GM18861 (cell line): ENCODE data around the gene DNAJC25.
"Not testable (repeated sequence)": the region's sequence is repeated elsewhere in the genome, so short reads cannot be mapped to it uniquely, and the experiment has no call there.

Source experiments
- ATAC-seq: cut with Tn5 transposase; IDR thresholded peaks from one replicate; pipeline ENCODE4 v1.9.1; 2021; ENCODE audit not compliant: unreplicated experiment

Gene DNAJC25

GRCh38 chr9:111631214-111631971, at the start of gene DNAJC25:
TSS of gene DNAJC25 (plus strand) at chr9:111631334. CDS start at chr9:111631408, 74 bp downstream.
- peak; percentile 96 for ATAC-seq

GRCh38 chr9:111582888-111583287, 48.2 kb upstream of the DNAJC25 start:
- no peak for ATAC-seq

- ATAC-seq: no peak
Observed at GRCh38 chr9:111586378-111586777, 44.8 kb upstream of the DNAJC25 start.

GRCh38 chr9:111588846-111589245, 42.3 kb upstream of the DNAJC25 start:
- no peak for ATAC-seq

- no peak for ATAC-seq
Observed at GRCh38 chr9:111597852-111598732, 33.0 kb upstream of the DNAJC25 start.

GRCh38 chr9:111598733-111599091, 32.4 kb upstream of the DNAJC25 start:
- no peak for ATAC-seq

GRCh38 chr9:111599092-111599954, 31.8 kb upstream of the DNAJC25 start, which contains the start of gene PTGR1:
TSS of gene PTGR1 (minus strand) at chr9:111599647. CDS start at chr9:111597422, 2,225 bp downstream.
- ATAC-seq: no peak

- no peak for ATAC-seq
Observed at GRCh38 chr9:111599955-111600343, 31.2 kb upstream of the DNAJC25 start.

- ATAC-seq: no peak
Observed at GRCh38 chr9:111601237-111602018, 29.7 kb upstream of the DNAJC25 start.

GRCh38 chr9:111603041-111603440, 28.1 kb upstream of the DNAJC25 start:
- ATAC-seq: no peak

GRCh38 chr9:111604054-111604615, 27.0 kb upstream of the DNAJC25 start:
- no peak for ATAC-seq

- ATAC-seq: no peak
Observed at GRCh38 chr9:111605041-111605559, 26.0 kb upstream of the DNAJC25 start.

- no peak for ATAC-seq
Observed at GRCh38 chr9:111610149-111610548, 21.0 kb upstream of the DNAJC25 start.

GRCh38 chr9:111610845-111611244, 20.3 kb upstream of the DNAJC25 start:
- ATAC-seq: no peak

GRCh38 chr9:111613436-111614040, 17.6 kb upstream of the DNAJC25 start:
- no peak for ATAC-seq

GRCh38 chr9:111615928-111616327, 15.2 kb upstream of the DNAJC25 start:
- no peak for ATAC-seq

- not testable (repeated sequence) for ATAC-seq
Observed at GRCh38 chr9:111617349-111617748, 13.8 kb upstream of the DNAJC25 start.

GRCh38 chr9:111621895-111622480, 9.1 kb upstream of the DNAJC25 start:
- no peak for ATAC-seq

GRCh38 chr9:111622626-111623025, 8.5 kb upstream of the DNAJC25 start:
- ATAC-seq: no peak
